ENCODE measurements around the gene EMC6. TPM values are rescaled to one million over a fixed set of nuclear protein-coding genes. Genes with fewer than 3 reads are reported as not detected.

EMC6 gene
- total RNA-seq, 1 donor from 2014 or later, result 43.8 TPM

- Mint-ChIP-seq H3K27me3 (ENCODE audit: unreplicated experiment) (no peaks in the 10 kb centered on the region), H3K4me1 (ENCODE audit: unreplicated experiment) (no peaks in the 10 kb centered on the region)
- DNase-seq (ENCODE audit: extremely low spot score, unreplicated experiment), result no peak
These were observed 13.0 kb downstream of the EMC6 start for GRCh38 chr17:3681565-3681964.

GRCh38 chr17:3682033-3682432, 13.4 kb downstream of the EMC6 start:
- Mint-ChIP-seq H3K27ac (ENCODE audit: unreplicated experiment) (no peak overlapping the region), H3K4me3 (ENCODE audit: unreplicated experiment) (no peak overlapping the region), H3K27me3 (ENCODE audit: unreplicated experiment) (no peaks in the 10 kb centered on the region), H3K4me1 (ENCODE audit: unreplicated experiment) (no peaks in the 10 kb centered on the region), H3K36me3 (ENCODE audit: unreplicated experiment) (no peaks in the 10 kb centered on the region), H3K9me3 (ENCODE audit: unreplicated experiment) (no peaks in the 10 kb centered on the region)
- no peak for DNase-seq (ENCODE audit: extremely low spot score, unreplicated experiment)
- TF ChIP-seq CTCF (IDR thresholded peaks at IDR 0.05), result no peak

More at GRCh38 chr17:3681565-3681964, 13.0 kb downstream of the EMC6 start:
- H3K27ac Mint-ChIP-seq (ENCODE audit: unreplicated experiment), result no peak overlapping the region
- H3K36me3 Mint-ChIP-seq (ENCODE audit: unreplicated experiment), result no peaks in the 10 kb centered on the region
- no peak for TF ChIP-seq CTCF (IDR thresholded peaks at IDR 0.05)
- no peak overlapping the region for H3K4me3 Mint-ChIP-seq (ENCODE audit: unreplicated experiment)
- no peaks in the 10 kb centered on the region for H3K9me3 Mint-ChIP-seq (ENCODE audit: unreplicated experiment)

GRCh38 chr17:3683054-3683511, 14.5 kb downstream of the EMC6 start:
- DNase-seq (ENCODE audit: extremely low spot score, unreplicated experiment), result no peak
- H3K4me1 Mint-ChIP-seq (ENCODE audit: unreplicated experiment), result no peaks in the 10 kb centered on the region
- H3K9me3 Mint-ChIP-seq (ENCODE audit: unreplicated experiment), result no peaks in the 10 kb centered on the region
- H3K27ac Mint-ChIP-seq (ENCODE audit: unreplicated experiment), result no peak overlapping the region
- H3K4me3 Mint-ChIP-seq (ENCODE audit: unreplicated experiment), result no peak overlapping the region
- no peaks in the 10 kb centered on the region for H3K27me3 Mint-ChIP-seq (ENCODE audit: unreplicated experiment)
- TF ChIP-seq CTCF (IDR thresholded peaks at IDR 0.05), result peak; percentile 81
- H3K36me3 Mint-ChIP-seq (ENCODE audit: unreplicated experiment), result no peaks in the 10 kb centered on the region

- H3K27ac Mint-ChIP-seq (ENCODE audit: unreplicated experiment), result no peak overlapping the region
- H3K9me3 Mint-ChIP-seq (ENCODE audit: unreplicated experiment), result no peaks in the 10 kb centered on the region
- no peaks in the 10 kb centered on the region for H3K36me3 Mint-ChIP-seq (ENCODE audit: unreplicated experiment)
- no peaks in the 10 kb centered on the region for H3K4me1 Mint-ChIP-seq (ENCODE audit: unreplicated experiment)
- TF ChIP-seq CTCF (IDR thresholded peaks at IDR 0.05), result no peak
- no peak for DNase-seq (ENCODE audit: extremely low spot score, unreplicated experiment)
- H3K27me3 Mint-ChIP-seq (ENCODE audit: unreplicated experiment), result no peaks in the 10 kb centered on the region
- no peak overlapping the region for H3K4me3 Mint-ChIP-seq (ENCODE audit: unreplicated experiment)
These were observed 16.6 kb downstream of the EMC6 start for GRCh38 chr17:3685174-3685573.

GRCh38 chr17:3688027-3688553, 19.5 kb downstream of the EMC6 start:
- no peak for DNase-seq (ENCODE audit: extremely low spot score, unreplicated experiment)
- H3K9me3 Mint-ChIP-seq (ENCODE audit: unreplicated experiment), result no peaks in the 10 kb centered on the region
- H3K36me3 Mint-ChIP-seq (ENCODE audit: unreplicated experiment), result no peaks in the 10 kb centered on the region
- TF ChIP-seq CTCF (IDR thresholded peaks at IDR 0.05), result no peak
- H3K27me3 Mint-ChIP-seq (ENCODE audit: unreplicated experiment), result peaks cover 4% of the 10 kb centered on the region
- H3K4me1 Mint-ChIP-seq (ENCODE audit: unreplicated experiment), result no peaks in the 10 kb centered on the region
- H3K4me3 Mint-ChIP-seq (ENCODE audit: unreplicated experiment), result no peak overlapping the region
- H3K27ac Mint-ChIP-seq (ENCODE audit: unreplicated experiment), result no peak overlapping the region
